ENCODE measurements around the gene TAS2R30.

Gene TAS2R30

GRCh38 chr12:11134305-11134704 is at the start of gene TAS2R30:
Gene TAS2R30, minus strand, starts transcription at chr12:11134644. Its CDS starts 400 bp downstream, at chr12:11134244.
- no peak for DNase-seq (ENCODE audit: low spot score)
- TF ChIP-seq CTCF (IDR thresholded peaks at IDR 0.05; ENCODE audit: extremely low read depth, missing control alignments), result no peak

- no peak for TF ChIP-seq CTCF (IDR thresholded peaks at IDR 0.05; ENCODE audit: extremely low read depth, missing control alignments)
These were observed 48.6 kb upstream of the TAS2R30 start for GRCh38 chr12:11183011-11183410.

GRCh38 chr12:11182529-11182928 is 48.1 kb upstream of the TAS2R30 start:
- no peak for DNase-seq (ENCODE audit: low spot score)
- TF ChIP-seq CTCF (IDR thresholded peaks at IDR 0.05; ENCODE audit: extremely low read depth, missing control alignments), result no peak

More at GRCh38 chr12:11183011-11183410, 48.6 kb upstream of the TAS2R30 start:
- DNase-seq (ENCODE audit: low spot score), result no peak

GRCh38 chr12:11178250-11178649 is 43.8 kb upstream of the TAS2R30 start:
- TF ChIP-seq CTCF (IDR thresholded peaks at IDR 0.05; ENCODE audit: extremely low read depth, missing control alignments), result no peak
- no peak for DNase-seq (ENCODE audit: low spot score)

GRCh38 chr12:11174022-11174421 is 39.6 kb upstream of the TAS2R30 start:
- TF ChIP-seq CTCF (IDR thresholded peaks at IDR 0.05; ENCODE audit: extremely low read depth, missing control alignments), result no peak
- DNase-seq (ENCODE audit: low spot score), result no peak

GRCh38 chr12:11171969-11172675 is 37.7 kb upstream of the TAS2R30 start:
- no peak for DNase-seq (ENCODE audit: low spot score)
- TF ChIP-seq CTCF (IDR thresholded peaks at IDR 0.05; ENCODE audit: extremely low read depth, missing control alignments), result no peak

GRCh38 chr12:11171145-11171968 is 36.9 kb upstream of the TAS2R30 start, which contains the start of gene SMIM10L1:
Gene SMIM10L1, plus strand, starts transcription at chr12:11171194. Its CDS starts 163 bp downstream, at chr12:11171357.
- no peak for TF ChIP-seq CTCF (IDR thresholded peaks at IDR 0.05; ENCODE audit: extremely low read depth, missing control alignments)
- DNase-seq (ENCODE audit: low spot score), result peak; percentile 90

Data from GM20000 (cell line).